ENCODE measurements around the gene GPC5.

Gene GPC5

GRCh38 chr13:91540158-91540736 is 141.8 kb downstream of the GPC5 start:
- DNase-seq: no peak

- DNase-seq: no peak
These were observed 146.3 kb downstream of the GPC5 start for GRCh38 chr13:91544723-91545122.

GRCh38 chr13:91546900-91547299 is 148.5 kb downstream of the GPC5 start:
- DNase-seq: no peak

- DNase-seq: no peak
These were observed 155.2 kb downstream of the GPC5 start for GRCh38 chr13:91553584-91553983.

- DNase-seq: no peak
These were observed 155.7 kb downstream of the GPC5 start for GRCh38 chr13:91554101-91554500.

GRCh38 chr13:91557328-91558090 is 159.1 kb downstream of the GPC5 start:
- no peak for DNase-seq

GRCh38 chr13:91563799-91564198 is 165.4 kb downstream of the GPC5 start:
- DNase-seq: no peak

GRCh38 chr13:91564396-91564795 is 166.0 kb downstream of the GPC5 start:
- no peak for DNase-seq

GRCh38 chr13:91565296-91565695 is 166.9 kb downstream of the GPC5 start:
- DNase-seq: no peak

- DNase-seq: no peak
These were observed 169.2 kb downstream of the GPC5 start for GRCh38 chr13:91567485-91568207.

GRCh38 chr13:91571681-91572080 is 173.3 kb downstream of the GPC5 start:
- DNase-seq: no peak

- no peak for DNase-seq
These were observed 174.0 kb downstream of the GPC5 start for GRCh38 chr13:91572439-91572838.

- no peak for DNase-seq
These were observed 174.7 kb downstream of the GPC5 start for GRCh38 chr13:91572944-91573598.

- no peak for DNase-seq
These were observed 176.3 kb downstream of the GPC5 start for GRCh38 chr13:91574766-91575165.

- no peak for DNase-seq
These were observed 178.2 kb downstream of the GPC5 start for GRCh38 chr13:91576590-91576989.

- no peak for DNase-seq
These were observed 180.9 kb downstream of the GPC5 start for GRCh38 chr13:91579320-91579719.

GRCh38 chr13:91580749-91581148 is 182.3 kb downstream of the GPC5 start:
- no peak for DNase-seq

GRCh38 chr13:91586609-91587008 is 188.2 kb downstream of the GPC5 start:
- no peak for DNase-seq

GRCh38 chr13:91588541-91588940 is 190.1 kb downstream of the GPC5 start:
- no peak for DNase-seq

GRCh38 chr13:91592056-91593014 is 193.9 kb downstream of the GPC5 start:
- DNase-seq: no peak

GRCh38 chr13:91593456-91593855 is 195.0 kb downstream of the GPC5 start:
- DNase-seq: no peak

- DNase-seq: no peak
These were observed 195.6 kb downstream of the GPC5 start for GRCh38 chr13:91594061-91594460.
